ENCODE data around the gene HCFC1R1. TPM values are rescaled to one million over a fixed set of nuclear protein-coding genes. Genes with fewer than 3 reads are reported as not detected.

HCFC1R1 gene
- total RNA-seq, 1 experiment from 2014 or later = 76.0 TPM

GRCh38 chr16:3023669-3024478 lies at the start of gene HCFC1R1, which contains the start of gene THOC6 (continued):
- TF ChIP-seq E2F4 (CRISPR knock-in tag; IDR thresholded peaks at IDR 0.05; ENCODE audit: borderline replicate concordance, low read depth) = no peak; the same call in 1 of the 2 replicates
- no peak; the same call in 1 of the 2 replicates for TF ChIP-seq CREM (CRISPR knock-in tag; IDR thresholded peaks at IDR 0.05)
- TF ChIP-seq OVOL2 (CRISPR knock-in tag; IDR thresholded peaks at IDR 0.05; ENCODE audit: borderline replicate concordance) = no peak
- peak; percentile 72; the same call in 1 of the 2 replicates for TF ChIP-seq TEAD4 (CRISPR knock-in tag; IDR thresholded peaks at IDR 0.05)
- peak; percentile 44; the same call in 1 of the 2 replicates for TF ChIP-seq TEAD1 (CRISPR knock-in tag; IDR thresholded peaks at IDR 0.05)
- TF ChIP-seq, protein P1, sequence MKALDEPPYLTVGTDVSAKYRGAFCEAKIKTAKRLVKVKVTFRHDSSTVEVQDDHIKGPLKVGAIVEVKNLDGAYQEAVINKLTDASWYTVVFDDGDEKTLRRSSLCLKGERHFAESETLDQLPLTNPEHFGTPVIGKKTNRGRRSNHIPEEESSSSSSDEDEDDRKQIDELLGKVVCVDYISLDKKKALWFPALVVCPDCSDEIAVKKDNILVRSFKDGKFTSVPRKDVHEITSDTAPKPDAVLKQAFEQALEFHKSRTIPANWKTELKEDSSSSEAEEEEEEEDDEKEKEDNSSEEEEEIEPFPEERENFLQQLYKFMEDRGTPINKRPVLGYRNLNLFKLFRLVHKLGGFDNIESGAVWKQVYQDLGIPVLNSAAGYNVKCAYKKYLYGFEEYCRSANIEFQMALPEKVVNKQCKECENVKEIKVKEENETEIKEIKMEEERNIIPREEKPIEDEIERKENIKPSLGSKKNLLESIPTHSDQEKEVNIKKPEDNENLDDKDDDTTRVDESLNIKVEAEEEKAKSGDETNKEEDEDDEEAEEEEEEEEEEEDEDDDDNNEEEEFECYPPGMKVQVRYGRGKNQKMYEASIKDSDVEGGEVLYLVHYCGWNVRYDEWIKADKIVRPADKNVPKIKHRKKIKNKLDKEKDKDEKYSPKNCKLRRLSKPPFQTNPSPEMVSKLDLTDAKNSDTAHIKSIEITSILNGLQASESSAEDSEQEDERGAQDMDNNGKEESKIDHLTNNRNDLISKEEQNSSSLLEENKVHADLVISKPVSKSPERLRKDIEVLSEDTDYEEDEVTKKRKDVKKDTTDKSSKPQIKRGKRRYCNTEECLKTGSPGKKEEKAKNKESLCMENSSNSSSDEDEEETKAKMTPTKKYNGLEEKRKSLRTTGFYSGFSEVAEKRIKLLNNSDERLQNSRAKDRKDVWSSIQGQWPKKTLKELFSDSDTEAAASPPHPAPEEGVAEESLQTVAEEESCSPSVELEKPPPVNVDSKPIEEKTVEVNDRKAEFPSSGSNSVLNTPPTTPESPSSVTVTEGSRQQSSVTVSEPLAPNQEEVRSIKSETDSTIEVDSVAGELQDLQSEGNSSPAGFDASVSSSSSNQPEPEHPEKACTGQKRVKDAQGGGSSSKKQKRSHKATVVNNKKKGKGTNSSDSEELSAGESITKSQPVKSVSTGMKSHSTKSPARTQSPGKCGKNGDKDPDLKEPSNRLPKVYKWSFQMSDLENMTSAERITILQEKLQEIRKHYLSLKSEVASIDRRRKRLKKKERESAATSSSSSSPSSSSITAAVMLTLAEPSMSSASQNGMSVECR (CRISPR knock-in tag; IDR thresholded peaks at IDR 0.05; ENCODE audit: borderline replicate concordance) = peak; percentile 93
- TF ChIP-seq ZNF423 (CRISPR knock-in tag; IDR thresholded peaks at IDR 0.05) = no peak
- TF ChIP-seq ESRRA (CRISPR knock-in tag; IDR thresholded peaks at IDR 0.05; ENCODE audit: borderline replicate concordance) = no peak
- TF ChIP-seq ZNF219 (CRISPR knock-in tag; IDR thresholded peaks at IDR 0.05; ENCODE audit: borderline replicate concordance) = peak; percentile 76; the same call in 1 of the 2 replicates
- no peak for TF ChIP-seq NR2C2 (CRISPR knock-in tag; IDR thresholded peaks at IDR 0.05)
- no peak for TF ChIP-seq GRHL2 (CRISPR knock-in tag; IDR thresholded peaks at IDR 0.05; ENCODE audit: insufficient replicate concordance, severe bottlenecking)
- TF ChIP-seq, protein P2, sequence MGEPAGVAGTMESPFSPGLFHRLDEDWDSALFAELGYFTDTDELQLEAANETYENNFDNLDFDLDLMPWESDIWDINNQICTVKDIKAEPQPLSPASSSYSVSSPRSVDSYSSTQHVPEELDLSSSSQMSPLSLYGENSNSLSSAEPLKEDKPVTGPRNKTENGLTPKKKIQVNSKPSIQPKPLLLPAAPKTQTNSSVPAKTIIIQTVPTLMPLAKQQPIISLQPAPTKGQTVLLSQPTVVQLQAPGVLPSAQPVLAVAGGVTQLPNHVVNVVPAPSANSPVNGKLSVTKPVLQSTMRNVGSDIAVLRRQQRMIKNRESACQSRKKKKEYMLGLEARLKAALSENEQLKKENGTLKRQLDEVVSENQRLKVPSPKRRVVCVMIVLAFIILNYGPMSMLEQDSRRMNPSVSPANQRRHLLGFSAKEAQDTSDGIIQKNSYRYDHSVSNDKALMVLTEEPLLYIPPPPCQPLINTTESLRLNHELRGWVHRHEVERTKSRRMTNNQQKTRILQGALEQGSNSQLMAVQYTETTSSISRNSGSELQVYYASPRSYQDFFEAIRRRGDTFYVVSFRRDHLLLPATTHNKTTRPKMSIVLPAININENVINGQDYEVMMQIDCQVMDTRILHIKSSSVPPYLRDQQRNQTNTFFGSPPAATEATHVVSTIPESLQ (CRISPR knock-in tag; IDR thresholded peaks at IDR 0.05) = no peak
- TF ChIP-seq SOX15 (CRISPR knock-in tag; IDR thresholded peaks at IDR 0.05) = no peak
- TF ChIP-seq PRRX2 (CRISPR knock-in tag; IDR thresholded peaks at IDR 0.05) = peak; percentile 81
- no peak for TF ChIP-seq ATF3 (CRISPR knock-in tag; conservative IDR thresholded peaks at IDR 0.05)
- no peak for TF ChIP-seq ZNF317 (CRISPR knock-in tag; IDR thresholded peaks at IDR 0.05; ENCODE audit: borderline replicate concordance, low read depth)
- TF ChIP-seq ZNF121 (CRISPR knock-in tag; IDR thresholded peaks at IDR 0.05) = no peak
- TF ChIP-seq FOXP1 (CRISPR knock-in tag; IDR thresholded peaks at IDR 0.05; ENCODE audit: borderline replicate concordance) = no peak; the same call in 1 of the 2 replicates
- TF ChIP-seq PRDM15 (CRISPR knock-in tag; IDR thresholded peaks at IDR 0.05) = no peak
- TF ChIP-seq GABPB1 (CRISPR knock-in tag; IDR thresholded peaks at IDR 0.05) = peak; percentile 94
- no peak for TF ChIP-seq NFYB (CRISPR knock-in tag; conservative IDR thresholded peaks at IDR 0.05; ENCODE audit: low read depth)
- no peak for TF ChIP-seq TCF7 (CRISPR knock-in tag; IDR thresholded peaks at IDR 0.05; ENCODE audit: low read depth)
- no peak for TF ChIP-seq AFF4 (CRISPR knock-in tag; IDR thresholded peaks at IDR 0.05; ENCODE audit: borderline replicate concordance)
